HG02588 (cell line): ENCODE data around the gene BSX.

Source experiments
- ATAC-seq: cut with Tn5 transposase; IDR thresholded peaks from one replicate; pipeline ENCODE4 v1.9.1; 2021; ENCODE audit warnings: mild to moderate bottlenecking, moderate library complexity; ENCODE audit not compliant: unreplicated experiment

BSX gene

GRCh38 chr11:122963961-122964360 is 17.7 kb downstream of the BSX start:
- ATAC-seq: no peak

GRCh38 chr11:122954455-122954854 is 27.2 kb downstream of the BSX start:
- no peak for ATAC-seq

- ATAC-seq: no peak
Measured at GRCh38 chr11:122951211-122951610, 30.4 kb downstream of the BSX start.

- no peak for ATAC-seq
Measured at GRCh38 chr11:122938557-122938956, 43.1 kb downstream of the BSX start.

- ATAC-seq: no peak
Measured at GRCh38 chr11:122937983-122938382, 43.7 kb downstream of the BSX start.

GRCh38 chr11:122933416-122933815 is 48.2 kb downstream of the BSX start:
- no peak for ATAC-seq

GRCh38 chr11:122931510-122931909 is 50.1 kb downstream of the BSX start:
- no peak for ATAC-seq
